GM12891 (cell line): ENCODE measurements around the gene ZNF516.

Source experiments
- PAX5 ChIP-seq: IDR thresholded peaks from 2 replicates; pipeline ENCODE4 v1.6.1; 2011; ENCODE audit warnings: low read length, moderate library complexity, mild to moderate bottlenecking; ENCODE audit not compliant: insufficient read depth, severe bottlenecking
- POLR2A ChIP-seq: IDR thresholded peaks from 2 replicates; pipeline ENCODE4 v1.6.1; 2011; ENCODE audit warnings: low read depth, low read length, control low read depth
- POLR2AphosphoS5 ChIP-seq: IDR thresholded peaks from 2 replicates; pipeline ENCODE4 v1.6.1; 2011; ENCODE audit warnings: low read depth, low read length, control low read depth
- POU2F2 ChIP-seq: IDR thresholded peaks from 2 replicates; pipeline ENCODE4 v1.6.1; 2011; ENCODE audit warnings: low read depth, mild to moderate bottlenecking, control low read depth, low read length, moderate library complexity
- SPI1 ChIP-seq: IDR thresholded peaks from 2 replicates; pipeline ENCODE4 v1.6.1; 2011; ENCODE audit warnings: low read depth, low read length, control low read depth
- TAF1 ChIP-seq: IDR thresholded peaks from 2 replicates; pipeline ENCODE4 v1.6.1; 2011; ENCODE audit warnings: low read depth, low read length, control low read depth

DNA sequence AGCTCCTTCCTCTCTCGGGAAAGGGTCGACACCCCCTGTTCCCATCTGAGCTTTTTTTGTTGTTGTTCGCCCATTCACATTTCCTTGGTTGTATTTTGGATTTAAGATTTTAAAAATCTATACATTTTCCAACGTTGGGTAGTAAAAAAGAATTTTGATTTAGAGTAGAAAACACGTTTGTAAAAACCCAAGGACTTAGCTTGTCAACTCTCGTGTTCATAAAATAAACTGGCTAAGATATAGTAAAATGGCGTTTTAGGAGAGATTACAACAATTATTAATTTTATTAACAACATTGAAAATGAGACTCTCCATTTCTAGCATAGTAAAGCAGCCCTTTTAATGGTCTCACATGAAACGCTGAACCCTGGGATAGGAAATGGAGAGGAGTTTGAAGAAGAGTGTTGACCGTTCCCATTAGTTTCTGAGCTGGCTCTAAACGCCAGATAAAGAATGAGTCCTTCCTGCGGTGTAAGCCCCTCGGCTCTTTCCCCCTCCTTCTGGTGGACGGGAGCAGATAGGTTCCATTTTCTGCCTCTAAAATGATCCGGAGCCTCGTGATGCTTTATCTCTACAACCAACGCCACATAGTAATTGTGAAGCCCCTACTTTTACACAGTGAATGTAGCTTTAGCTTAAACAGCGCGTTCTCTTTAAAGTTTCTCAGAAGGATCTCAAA, 24.0 kb upstream of the ZNF516 start:
- TF ChIP-seq POLR2A (no peak), TAF1 (no peak), POLR2AphosphoS5 (no peak), POU2F2 (no peak), PAX5 (no peak), SPI1 (no peak)
